HG02759 (cell line): ENCODE results near the gene LEP.
"Not testable (repeated sequence)": the region's sequence is repeated elsewhere in the genome, so short reads cannot be mapped to it uniquely, and the experiment has no call there.

Source experiments
- ATAC-seq: cut with Tn5 transposase; IDR thresholded peaks from one replicate; pipeline ENCODE4 v1.9.1; 2021; ENCODE audit warnings: mild to moderate bottlenecking, moderate library complexity; ENCODE audit not compliant: unreplicated experiment

LEP gene

GRCh38 chr7:128270826-128271272 is 29.8 kb downstream of the LEP start:
- no peak for ATAC-seq

- ATAC-seq: no peak
Measured at GRCh38 chr7:128271471-128271941, 30.4 kb downstream of the LEP start.

- no peak for ATAC-seq
Measured at GRCh38 chr7:128271942-128272481, 30.9 kb downstream of the LEP start.

GRCh38 chr7:128274246-128274883 is 33.3 kb downstream of the LEP start:
- no peak for ATAC-seq

- ATAC-seq: no peak
Measured at GRCh38 chr7:128274884-128275603, 34.0 kb downstream of the LEP start.

- ATAC-seq: no peak
Measured at GRCh38 chr7:128275681-128276080, 34.6 kb downstream of the LEP start.

GRCh38 chr7:128278366-128278765 is 37.3 kb downstream of the LEP start:
- no peak for ATAC-seq

GRCh38 chr7:128279124-128279713 is 38.1 kb downstream of the LEP start:
- ATAC-seq: no peak

GRCh38 chr7:128280451-128280850 is 39.4 kb downstream of the LEP start:
- not testable (repeated sequence) for ATAC-seq

GRCh38 chr7:128281605-128282380 is 40.7 kb downstream of the LEP start:
- no peak for ATAC-seq

- no peak for ATAC-seq
Measured at GRCh38 chr7:128284102-128284501, 43.0 kb downstream of the LEP start.

GRCh38 chr7:128287556-128287955 is 46.5 kb downstream of the LEP start:
- ATAC-seq: no peak

- not testable (repeated sequence) for ATAC-seq
Measured at GRCh38 chr7:128298004-128298403, 56.9 kb downstream of the LEP start.

- no peak for ATAC-seq
Measured at GRCh38 chr7:128299109-128299607, 58.1 kb downstream of the LEP start.

- ATAC-seq: no peak
Measured at GRCh38 chr7:128302139-128302538, 61.1 kb downstream of the LEP start.

- no peak for ATAC-seq
Measured at GRCh38 chr7:128303133-128303532, 62.1 kb downstream of the LEP start.

GRCh38 chr7:128303643-128304042 is 62.6 kb downstream of the LEP start:
- ATAC-seq: no peak

GRCh38 chr7:128304212-128304611 is 63.1 kb downstream of the LEP start:
- ATAC-seq: no peak

GRCh38 chr7:128307061-128307460 is 66.0 kb downstream of the LEP start:
- no peak for ATAC-seq
